Left lung (tissue), 10 donors: ENCODE results near the gene ADAMTS6. TPM values are rescaled to one million over a fixed set of nuclear protein-coding genes. Genes with fewer than 3 reads are reported as not detected.

ENCODE experiments used
- ATAC-seq: fragments of 200-7000 bp; cut with Tn5 transposase; one replicate; pipeline ENCODE4 v1.9.1; 2020; ENCODE audit warnings: moderate library complexity
- DNase-seq, 4 donors: peaks; one replicate each; pipeline ENCODE4 v3.0.0-alpha.2; 2013 to 2020
- H3K27ac ChIP-seq, 2 donors: fragments of 200-600 bp; sonication (generic) in 1 of 2; one replicate each; pipeline versions ENCODE4 v1.5.0 to v1.8.0; 2020 to 2021
- H3K27me3 ChIP-seq, 2 donors: fragments of 200-600 bp; sonication (generic) in 1 of 2; one replicate each; pipeline versions ENCODE4 v1.5.0 to v1.8.0; 2020 to 2021
- H3K36me3 ChIP-seq, 2 donors: fragments of 200-600 bp; sonication (generic) in 1 of 2; one replicate each; pipeline versions ENCODE4 v1.5.0 to v1.8.0; 2020 to 2021
- H3K4me1 ChIP-seq, 2 donors: fragments of 200-600 bp; one replicate each; pipeline ENCODE4 v1.8.0; 2021
- H3K4me3 ChIP-seq, 2 donors: fragments of 200-600 bp; sonication (generic) in 1 of 2; one replicate each; pipeline versions ENCODE4 v1.5.0 to v1.8.0; 2020 to 2021; ENCODE audit warnings: mild to moderate bottlenecking in 1 of 2
- H3K9me3 ChIP-seq, 2 donors: fragments of 200-600 bp; sonication (generic) in 1 of 2; one replicate each; pipeline versions ENCODE4 v1.5.0 to v1.8.0; 2020 to 2021
- intact Hi-C, 2 donors: fragments of 100-400 bp; cut with DNase I; formaldehyde crosslinking; loops; one replicate each; pipeline versions ENCODE4 v1.11.2 to v1.14.2; 2022
- polyA plus RNA-seq, 6 donors: library from polyadenylated mRNA; unstranded; fragments of 120-200 nt; gene quantifications; one replicate each; pipeline ENCODE4 v1.2.1, GENCODE V29; 2013; ENCODE audit not compliant: insufficient read length in 6 of 6
- total RNA-seq, 2 donors: library from RNA; stranded (reverse); fragmentation: NEBNext Ultra II Directional; extraction: Animal tissue kit (Norgen Biotek cat#: 25700); gene quantifications; one replicate each; pipeline ENCODE4 v1.2.1, GENCODE V29; 2021
- TF ChIP-seq, protein P1 (sequence below), 2 donors: fragments of 200-600 bp; sonication (generic) in 1 of 2; IDR thresholded peaks; one replicate each; pipeline versions ENCODE4 v1.5.0 to v1.8.0; 2021; ENCODE audit warnings: antibody characterized with exemption in 2 of 2
- donor health status: DM: no; HTN: yes; CAD: no.
- donor health status: DM: no; HTN: no; CAD: no.

ADAMTS6 gene
- total and polyA plus RNA-seq, 8 donors, result 5.8 to 27.2 (median 11.2) TPM

DNA sequence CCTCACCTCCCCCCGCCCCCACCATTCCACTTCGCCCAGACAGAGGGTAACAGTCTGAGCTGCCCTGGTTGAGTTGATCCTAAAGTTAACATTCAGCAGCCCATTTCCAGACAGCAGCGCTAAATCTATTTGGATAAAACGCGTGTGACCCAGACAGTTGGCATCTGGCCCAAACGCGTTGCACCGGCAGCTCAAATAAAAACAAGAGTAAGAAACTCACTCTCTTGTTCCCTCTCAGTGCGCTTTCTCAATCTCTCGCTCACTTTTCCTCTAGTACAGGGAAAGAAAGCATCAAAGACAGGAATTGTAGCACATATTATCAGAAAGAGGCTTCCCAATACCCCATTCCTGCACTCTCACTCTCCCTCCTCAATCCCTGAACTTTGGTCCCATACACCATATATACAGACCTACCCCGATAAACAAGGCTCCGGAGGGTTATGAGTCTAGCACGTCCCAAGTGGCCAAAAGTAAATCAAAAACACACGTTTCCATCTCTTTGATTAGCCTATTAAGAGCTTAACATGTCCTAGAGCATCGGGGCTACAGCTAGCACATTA is 1.3 kb downstream of the ADAMTS6 start:
- intact Hi-C loops, result loop anchor here in 1 of 2 donors (5.0 to 10.0 kb wide), 2 partner anchors 526 to 673 kb away; no protein-coding TSS in a partner anchor

DNA sequence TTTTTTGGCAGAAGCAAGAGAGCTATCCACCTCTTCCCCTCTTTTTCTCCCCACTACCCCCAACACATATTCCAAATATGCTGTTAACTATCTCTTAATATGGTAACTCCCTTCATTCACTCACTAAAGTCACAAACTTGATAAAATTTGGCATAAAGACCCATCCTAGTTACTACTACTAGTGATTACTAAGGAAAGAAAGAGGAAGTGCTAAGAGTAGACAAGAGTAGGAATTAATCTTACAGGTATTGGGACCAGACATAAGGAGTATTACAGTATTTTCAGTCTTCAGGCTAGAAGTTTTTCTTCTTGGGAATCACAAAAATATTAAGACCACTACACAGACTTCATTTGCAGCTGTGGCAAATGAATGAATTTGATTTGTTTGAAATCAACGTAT is 2.2 kb downstream of the ADAMTS6 start:
- H3K27ac ChIP-seq, result no peak overlapping the region
- intact Hi-C loops, result no loop called here
- TF ChIP-seq, protein P1, sequence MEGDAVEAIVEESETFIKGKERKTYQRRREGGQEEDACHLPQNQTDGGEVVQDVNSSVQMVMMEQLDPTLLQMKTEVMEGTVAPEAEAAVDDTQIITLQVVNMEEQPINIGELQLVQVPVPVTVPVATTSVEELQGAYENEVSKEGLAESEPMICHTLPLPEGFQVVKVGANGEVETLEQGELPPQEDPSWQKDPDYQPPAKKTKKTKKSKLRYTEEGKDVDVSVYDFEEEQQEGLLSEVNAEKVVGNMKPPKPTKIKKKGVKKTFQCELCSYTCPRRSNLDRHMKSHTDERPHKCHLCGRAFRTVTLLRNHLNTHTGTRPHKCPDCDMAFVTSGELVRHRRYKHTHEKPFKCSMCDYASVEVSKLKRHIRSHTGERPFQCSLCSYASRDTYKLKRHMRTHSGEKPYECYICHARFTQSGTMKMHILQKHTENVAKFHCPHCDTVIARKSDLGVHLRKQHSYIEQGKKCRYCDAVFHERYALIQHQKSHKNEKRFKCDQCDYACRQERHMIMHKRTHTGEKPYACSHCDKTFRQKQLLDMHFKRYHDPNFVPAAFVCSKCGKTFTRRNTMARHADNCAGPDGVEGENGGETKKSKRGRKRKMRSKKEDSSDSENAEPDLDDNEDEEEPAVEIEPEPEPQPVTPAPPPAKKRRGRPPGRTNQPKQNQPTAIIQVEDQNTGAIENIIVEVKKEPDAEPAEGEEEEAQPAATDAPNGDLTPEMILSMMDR (IDR thresholded peaks at IDR 0.05), result no peak
- no peaks in the 10 kb centered on the region for H3K9me3 ChIP-seq
- no peak for DNase-seq
- H3K27me3 ChIP-seq, result peaks cover 0 to 14% of the 10 kb centered on the region in 2 donors
- peaks cover 7 to 30% of the 10 kb centered on the region in 2 donors for H3K4me1 ChIP-seq
- peak overlapping the region in 1 of 2 donors; percentile 46 for H3K4me3 ChIP-seq
- H3K36me3 ChIP-seq, result no peaks in the 10 kb centered on the region
- ATAC-seq, result no peak

More for the DNA sequence above, 1.3 kb downstream of the ADAMTS6 start:
- Histone ChIP-seq H3K4me1 (peaks cover 7 to 30% of the 10 kb centered on the region in 2 donors), H3K4me3 (peak overlapping the region; percentile 20 to 46), H3K9me3 (no peaks in the 10 kb centered on the region), H3K27ac (peak overlapping the region; percentile 50 to 91), H3K27me3 (peaks cover 0 to 14% of the 10 kb centered on the region in 2 donors), H3K36me3 (no peaks in the 10 kb centered on the region)
- DNase-seq (peak in 3 of 4 donors; percentile 76 to 85 (median 84)), ATAC-seq (peak; percentile 11)
- TF ChIP-seq, protein P1 (IDR thresholded peaks at IDR 0.05), result no peak

DNA sequence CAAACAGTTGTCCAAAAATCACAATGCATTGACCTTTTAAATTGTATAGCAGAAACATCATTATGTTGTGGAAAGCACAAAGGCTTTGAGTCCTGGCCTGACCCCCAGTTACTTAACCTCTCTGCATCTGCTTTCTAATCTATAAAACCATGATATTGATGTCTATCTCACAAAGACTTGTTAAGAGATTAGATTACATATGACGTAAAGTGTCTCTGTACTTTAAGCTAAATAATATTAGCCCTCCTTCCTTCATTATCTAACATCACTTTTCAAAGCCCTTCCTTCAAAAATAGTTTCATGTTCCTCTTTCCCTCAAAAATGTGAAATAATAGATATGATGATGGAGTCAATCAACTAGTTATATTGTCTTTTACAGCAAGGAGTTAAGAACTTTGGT is 3.4 kb downstream of the ADAMTS6 start:
- no peak overlapping the region for H3K4me3 ChIP-seq
- ATAC-seq (no peak), DNase-seq (no peak)
- H3K4me1 ChIP-seq, result peaks cover 5 to 26% of the 10 kb centered on the region in 2 donors
- TF ChIP-seq, protein P1 (IDR thresholded peaks at IDR 0.05), result no peak
- H3K9me3 ChIP-seq, result no peaks in the 10 kb centered on the region
- H3K27me3 ChIP-seq, result peaks cover 0 to 14% of the 10 kb centered on the region in 2 donors
- intact Hi-C loops, result no loop called here
- H3K27ac ChIP-seq, result no peak overlapping the region
- H3K36me3 ChIP-seq, result no peaks in the 10 kb centered on the region

DNA sequence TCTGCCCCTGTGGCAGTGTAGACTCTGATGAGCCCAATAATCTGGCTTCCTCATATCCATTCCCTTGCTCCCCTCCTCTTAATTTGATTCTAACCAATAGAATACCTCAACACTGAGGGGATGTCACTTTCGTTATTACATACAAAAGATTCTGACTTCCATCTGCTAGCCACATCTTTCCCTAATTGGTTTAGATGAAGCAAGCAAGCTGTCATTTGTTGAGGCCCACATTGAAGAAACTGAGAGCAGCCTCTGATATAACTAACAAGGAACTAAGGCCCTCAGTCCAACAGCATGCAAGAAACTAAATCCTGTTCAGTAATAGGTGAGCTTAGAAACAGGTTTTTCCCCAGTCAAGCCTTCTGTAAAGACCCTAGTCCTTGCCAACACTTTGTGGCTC is 5.8 kb downstream of the ADAMTS6 start:
- Histone ChIP-seq H3K4me3 (no peak overlapping the region), H3K27me3 (peaks cover 0 to 7% of the 10 kb centered on the region in 2 donors), H3K36me3 (no peaks in the 10 kb centered on the region), H3K27ac (no peak overlapping the region), H3K9me3 (no peaks in the 10 kb centered on the region), H3K4me1 (peaks cover under 1 to 13% of the 10 kb centered on the region in 2 donors)
- TF ChIP-seq, protein P1 (IDR thresholded peaks at IDR 0.05), result no peak
- intact Hi-C loops, result no loop called here
- no peak for ATAC-seq
- DNase-seq, result no peak

DNA sequence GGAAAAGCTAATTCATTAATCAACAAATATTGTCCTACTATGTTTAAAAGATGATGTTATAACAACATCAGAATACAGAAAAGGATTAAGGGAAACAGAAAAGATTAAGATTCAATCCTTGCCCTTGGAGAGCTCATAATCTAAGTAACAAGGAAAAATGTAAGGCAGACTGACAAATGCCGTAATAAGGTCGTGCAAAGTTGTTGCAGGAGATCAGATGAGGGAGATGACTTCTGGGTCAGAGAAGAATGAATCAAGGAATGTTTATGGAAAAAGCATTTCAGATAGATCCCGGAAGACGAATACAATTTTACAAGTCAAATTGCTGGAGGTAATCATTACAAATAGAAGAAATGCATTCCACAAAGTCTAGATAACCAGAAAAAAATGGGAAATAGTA is 6.4 kb downstream of the ADAMTS6 start:
- ATAC-seq, result no peak
- no peaks in the 10 kb centered on the region for H3K9me3 ChIP-seq
- H3K27me3 ChIP-seq, result peaks cover 0 to 2% of the 10 kb centered on the region in 2 donors
- intact Hi-C loops, result no loop called here
- DNase-seq, result no peak
- H3K27ac ChIP-seq, result no peak overlapping the region
- no peaks in the 10 kb centered on the region for H3K36me3 ChIP-seq
- no peak overlapping the region for H3K4me3 ChIP-seq
- TF ChIP-seq, protein P1 (IDR thresholded peaks at IDR 0.05), result no peak
- peaks cover 0 to 8% of the 10 kb centered on the region in 2 donors for H3K4me1 ChIP-seq
